ENCODE results near the gene DGCR8.

DNA sequence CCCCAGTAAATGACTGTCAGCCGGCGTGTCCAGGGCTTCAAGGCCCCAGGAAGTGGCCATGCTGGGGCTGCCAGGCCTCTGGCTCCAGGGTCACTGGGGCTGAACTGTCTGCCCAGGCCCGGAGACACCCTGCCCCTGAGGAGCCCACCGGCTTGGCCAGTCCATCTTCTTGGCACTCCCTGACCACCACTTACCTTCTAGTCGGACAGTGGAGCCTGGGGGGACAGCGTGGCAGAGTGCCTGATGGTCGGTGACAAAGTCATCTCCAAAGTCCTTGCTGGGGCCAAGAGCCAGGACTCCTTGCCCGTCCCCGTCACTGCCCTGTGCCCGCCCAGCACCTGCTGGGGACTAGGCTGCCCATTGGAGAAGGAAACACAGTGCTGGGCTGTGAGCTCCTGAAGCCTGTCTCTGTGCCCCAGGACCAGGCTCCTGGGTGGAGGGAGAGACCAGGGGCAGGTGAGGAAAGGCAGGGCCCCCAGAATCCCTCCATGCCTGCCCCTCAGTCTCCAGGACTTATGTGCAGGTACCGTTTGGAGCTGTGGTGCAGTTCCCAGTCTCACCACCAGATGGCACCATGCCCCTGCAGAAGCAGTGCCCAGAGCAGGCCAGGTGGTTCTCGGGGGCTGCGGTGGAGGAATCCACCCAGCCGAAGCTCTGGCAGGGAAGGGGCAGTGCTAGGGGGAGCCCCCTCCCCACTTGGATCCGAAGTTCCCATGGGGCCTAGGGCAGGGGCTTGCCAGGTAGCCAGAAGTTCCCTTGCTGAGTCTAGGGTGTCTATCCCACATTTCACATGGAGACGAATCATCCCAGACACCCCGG, 76.8 kb downstream of the DGCR8 start:
- no peak for TF ChIP-seq EZH2phosphoT487 (IDR thresholded peaks at IDR 0.05; ENCODE audit: low read depth)
- TF ChIP-seq, protein P1, sequence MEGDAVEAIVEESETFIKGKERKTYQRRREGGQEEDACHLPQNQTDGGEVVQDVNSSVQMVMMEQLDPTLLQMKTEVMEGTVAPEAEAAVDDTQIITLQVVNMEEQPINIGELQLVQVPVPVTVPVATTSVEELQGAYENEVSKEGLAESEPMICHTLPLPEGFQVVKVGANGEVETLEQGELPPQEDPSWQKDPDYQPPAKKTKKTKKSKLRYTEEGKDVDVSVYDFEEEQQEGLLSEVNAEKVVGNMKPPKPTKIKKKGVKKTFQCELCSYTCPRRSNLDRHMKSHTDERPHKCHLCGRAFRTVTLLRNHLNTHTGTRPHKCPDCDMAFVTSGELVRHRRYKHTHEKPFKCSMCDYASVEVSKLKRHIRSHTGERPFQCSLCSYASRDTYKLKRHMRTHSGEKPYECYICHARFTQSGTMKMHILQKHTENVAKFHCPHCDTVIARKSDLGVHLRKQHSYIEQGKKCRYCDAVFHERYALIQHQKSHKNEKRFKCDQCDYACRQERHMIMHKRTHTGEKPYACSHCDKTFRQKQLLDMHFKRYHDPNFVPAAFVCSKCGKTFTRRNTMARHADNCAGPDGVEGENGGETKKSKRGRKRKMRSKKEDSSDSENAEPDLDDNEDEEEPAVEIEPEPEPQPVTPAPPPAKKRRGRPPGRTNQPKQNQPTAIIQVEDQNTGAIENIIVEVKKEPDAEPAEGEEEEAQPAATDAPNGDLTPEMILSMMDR (IDR thresholded peaks at IDR 0.05; ENCODE audit: low read depth, low read length): peak; percentile 97

All from OCI-LY3 (cell line).